Measurements from ENCODE around the gene ZMIZ1. TPM values are rescaled to one million over a fixed set of nuclear protein-coding genes. Genes with fewer than 3 reads are reported as not detected.
A peak's percentile ranks its signal among the peaks of the same experiment; 100 is the strongest.

Gene ZMIZ1
- total RNA-seq, 1 experiment from 2014 or later = 22.8 TPM

GRCh38 chr10:79065091-79065551, 3.6 kb upstream of the ZMIZ1 start:
- no peak for DNase-seq (ENCODE audit: low read depth)

GRCh38 chr10:79065853-79066252, 2.9 kb upstream of the ZMIZ1 start:
- DNase-seq (ENCODE audit: low read depth) = no peak

GRCh38 chr10:79066411-79067240, 2.1 kb upstream of the ZMIZ1 start:
- DNase-seq (ENCODE audit: low read depth) = peak; percentile 62

- DNase-seq (ENCODE audit: low read depth) = peak; percentile 82
Measured at GRCh38 chr10:79067241-79068202, 1.2 kb upstream of the ZMIZ1 start.

GRCh38 chr10:79068203-79068561, 584 bp upstream of the ZMIZ1 start:
- no peak for DNase-seq (ENCODE audit: low read depth)

GRCh38 chr10:79069325-79070080, 737 bp downstream of the ZMIZ1 start:
- no peak for DNase-seq (ENCODE audit: low read depth)

DNA sequence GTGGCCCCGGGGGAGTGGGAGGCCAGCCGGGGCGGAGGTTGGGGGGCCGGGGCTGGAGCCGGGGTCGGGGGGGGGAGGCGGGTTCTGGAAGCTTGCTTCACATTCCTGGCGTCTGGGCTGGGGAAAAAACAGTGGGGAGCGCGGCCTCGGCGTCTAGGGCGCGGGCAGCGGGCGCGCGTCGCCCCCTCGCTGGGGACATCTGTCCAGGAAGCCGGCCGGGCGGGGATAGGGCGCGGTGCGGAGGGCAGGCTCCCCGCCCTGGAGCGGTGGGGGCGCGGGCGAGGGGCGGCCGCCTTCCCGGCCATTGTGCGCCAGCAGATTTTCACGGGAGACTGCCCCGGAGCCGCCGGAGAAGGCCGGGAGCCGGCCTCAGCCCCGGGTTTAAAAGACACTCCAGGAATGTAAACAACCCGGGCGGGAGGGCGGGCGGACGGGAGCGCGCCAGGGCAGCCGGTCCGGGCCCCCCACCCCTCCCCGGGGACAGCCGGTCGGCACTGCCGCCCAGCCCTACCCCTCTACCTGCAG, 1.4 kb downstream of the ZMIZ1 start:
- no peak for DNase-seq (ENCODE audit: low read depth)

DNA sequence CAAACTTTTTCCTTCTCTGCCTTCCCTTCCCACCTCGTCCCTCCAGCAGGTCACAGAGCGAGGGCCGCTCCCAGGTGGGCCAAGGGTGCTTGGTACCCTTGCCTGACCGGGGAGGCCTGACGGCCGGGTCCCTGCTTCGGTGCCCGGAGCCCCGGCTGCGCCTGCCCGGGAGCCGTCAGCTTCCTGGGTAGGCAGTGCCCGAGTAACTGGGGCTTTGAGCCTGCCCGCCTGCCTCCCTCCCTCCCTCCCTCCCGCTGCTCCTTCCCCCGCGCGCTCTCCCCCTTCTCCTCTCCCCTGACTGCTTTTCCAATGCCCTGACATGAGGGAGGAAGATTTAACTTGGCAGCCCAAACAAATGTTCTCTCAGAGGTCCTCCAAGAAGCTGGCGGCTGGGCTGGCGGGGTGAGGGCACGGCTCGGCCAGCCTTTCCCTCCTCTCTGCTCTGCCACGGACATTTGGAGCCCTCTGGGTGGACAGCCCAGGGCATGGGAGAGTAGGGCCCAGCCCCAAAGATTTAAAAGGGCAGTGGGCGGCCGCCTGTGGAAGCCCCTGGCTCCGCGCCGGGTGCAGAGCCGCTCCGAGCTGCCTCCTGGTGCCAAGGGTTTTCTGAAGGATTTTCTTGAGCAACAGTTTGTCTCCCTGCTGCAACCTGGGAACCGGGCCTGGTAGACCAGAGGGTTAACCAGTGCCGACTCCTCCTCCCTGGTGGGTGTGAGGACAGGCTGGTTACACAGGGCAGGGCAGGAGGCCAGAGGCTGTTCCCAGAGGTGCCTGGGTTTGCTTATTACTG, 2.0 kb downstream of the ZMIZ1 start:
- peak; percentile 61 for DNase-seq (ENCODE audit: low read depth)

GRCh38 chr10:79071396-79071923, 2.7 kb downstream of the ZMIZ1 start:
- DNase-seq (ENCODE audit: low read depth) = no peak

DNA sequence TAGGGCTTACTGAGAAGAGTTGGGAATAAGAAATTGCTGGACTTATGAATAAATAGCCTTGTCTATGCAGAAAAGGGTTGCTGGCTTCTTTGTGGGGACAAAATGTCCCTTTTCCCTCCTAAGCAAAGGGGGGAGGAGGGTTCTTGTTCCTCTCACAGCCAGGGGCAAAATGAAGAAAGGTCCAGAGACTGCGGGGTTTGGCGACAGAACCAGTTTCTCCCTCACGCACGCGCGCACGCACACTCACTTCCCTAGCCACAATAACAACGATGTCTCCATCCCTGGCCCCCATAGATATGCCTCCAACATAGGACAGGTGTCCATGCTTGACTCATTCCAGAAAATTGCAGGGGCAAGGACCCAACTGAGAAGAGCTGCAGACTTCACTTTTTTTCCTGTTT, 3.3 kb downstream of the ZMIZ1 start:
- DNase-seq (ENCODE audit: low read depth) = no peak

GRCh38 chr10:79072994-79073645, 4.4 kb downstream of the ZMIZ1 start:
- no peak for DNase-seq (ENCODE audit: low read depth)

DNA sequence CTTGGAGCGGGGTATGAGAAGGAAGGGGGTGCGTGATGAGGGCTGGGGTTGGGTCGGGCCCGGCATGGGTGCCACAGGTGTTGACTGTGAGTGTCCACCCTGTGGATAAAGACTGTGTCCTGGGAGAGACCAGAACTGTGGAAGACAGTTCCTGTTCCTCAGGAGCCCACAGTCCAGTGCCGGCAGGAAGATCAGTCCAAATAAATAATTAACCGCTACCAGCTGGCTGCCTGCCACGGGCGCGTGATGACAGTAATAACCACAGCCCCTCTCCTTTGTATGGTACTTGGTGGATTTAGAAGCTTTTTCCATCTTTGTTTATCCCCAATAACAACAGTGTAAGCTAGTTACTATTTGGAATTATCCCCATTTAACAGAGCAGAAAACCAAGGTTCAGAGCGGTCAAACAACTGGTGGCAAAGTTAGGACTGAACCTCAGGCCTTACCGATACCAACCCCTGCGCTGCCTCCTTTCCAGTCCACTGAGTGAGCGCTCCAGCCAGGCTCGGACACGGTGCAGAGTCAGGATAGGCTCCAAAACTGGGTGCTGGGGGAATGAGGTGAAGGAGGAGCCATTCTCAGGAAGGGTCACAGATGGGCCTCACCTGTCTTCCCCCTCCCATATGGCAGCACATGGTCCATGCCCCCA, 5.1 kb downstream of the ZMIZ1 start:
- DNase-seq (ENCODE audit: low read depth) = no peak

DNA sequence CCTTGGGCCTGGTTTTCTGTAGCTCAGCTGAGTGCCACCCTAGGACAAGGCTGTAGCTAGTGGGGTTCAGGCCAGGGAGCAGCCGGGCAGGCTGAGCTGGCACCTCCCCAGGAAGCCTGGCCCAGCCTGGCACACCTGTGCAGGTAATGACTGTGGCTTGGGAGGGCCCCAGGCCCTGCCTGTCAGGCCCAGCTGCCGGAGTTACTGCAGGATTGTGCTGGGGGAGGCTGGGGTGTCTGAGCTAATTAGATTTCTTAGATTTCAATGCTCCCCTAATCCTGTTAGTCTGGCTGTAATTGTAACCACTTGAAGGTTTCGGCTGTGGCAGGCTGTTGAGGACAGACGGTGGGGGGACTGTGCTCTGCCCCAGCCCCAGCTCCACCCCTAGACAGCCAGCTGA, 6.0 kb downstream of the ZMIZ1 start:
- DNase-seq (ENCODE audit: low read depth) = no peak

- DNase-seq (ENCODE audit: low read depth) = no peak
Measured at GRCh38 chr10:79075418-79075817, 6.7 kb downstream of the ZMIZ1 start.

DNA sequence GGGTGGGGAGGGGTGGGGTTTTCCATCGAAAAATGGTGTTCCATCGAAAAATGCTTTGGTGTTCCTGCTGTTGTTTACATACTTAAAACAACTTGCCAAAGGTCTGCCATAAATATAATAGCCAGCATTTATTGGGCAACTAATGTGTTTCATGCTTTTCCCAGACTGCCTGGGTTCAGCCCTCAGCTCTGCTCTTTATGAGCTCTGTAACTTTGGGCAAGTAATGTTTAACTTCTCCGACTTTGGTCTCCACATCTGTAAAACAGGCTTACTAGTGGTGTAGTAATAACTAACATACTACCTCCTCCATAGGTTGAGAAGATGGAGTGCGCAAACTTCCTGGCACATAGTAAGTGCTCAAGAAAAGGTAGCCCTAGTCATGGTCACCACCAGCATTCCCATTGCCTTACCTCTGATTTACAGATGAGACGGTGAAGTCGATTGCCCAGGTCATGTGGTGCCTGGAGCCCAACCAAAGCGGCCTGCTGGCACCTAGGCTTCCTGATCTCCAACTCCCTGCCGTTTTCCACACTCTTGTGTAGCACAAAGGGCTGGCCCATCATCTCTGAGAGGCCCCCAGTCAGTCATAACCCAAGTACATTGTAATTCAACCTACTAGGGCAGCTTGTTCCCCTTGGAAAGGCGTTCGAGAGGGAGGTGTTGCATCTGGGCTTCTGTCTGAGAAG, 8.9 kb downstream of the ZMIZ1 start:
- no peak for DNase-seq (ENCODE audit: low read depth)

DNA sequence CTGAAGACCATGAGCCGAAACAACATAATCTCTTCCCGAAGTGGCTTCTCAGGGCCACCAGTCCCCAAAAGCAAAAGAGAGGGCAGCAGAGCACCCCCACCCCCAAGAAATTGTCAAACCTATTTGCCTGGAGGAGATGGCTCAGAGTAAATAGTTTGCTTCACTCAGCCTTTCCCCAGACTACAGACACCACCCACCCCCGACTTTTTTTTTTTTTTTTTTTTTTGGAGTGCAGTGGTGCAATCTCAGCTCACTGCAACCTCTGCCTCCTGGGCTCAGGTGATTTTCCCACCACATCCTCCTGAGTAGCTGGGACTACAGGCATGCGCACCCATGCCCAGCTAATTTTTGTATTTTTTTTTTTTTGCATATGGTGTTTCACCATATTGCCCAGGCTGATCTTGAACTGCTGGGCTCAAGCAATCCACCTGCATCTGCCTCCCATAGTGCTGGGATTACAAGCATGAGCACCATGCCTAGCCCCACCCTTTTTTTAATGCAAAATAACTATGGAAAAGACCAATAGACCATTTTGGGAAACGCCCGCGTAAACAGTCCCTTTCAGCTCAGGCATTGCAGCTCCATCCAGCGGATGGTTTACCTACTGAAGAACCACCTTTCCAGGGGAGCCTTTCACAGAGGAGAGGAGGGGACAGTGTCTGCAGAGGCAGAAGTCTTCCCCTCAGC, 9.7 kb downstream of the ZMIZ1 start:
- no peak for DNase-seq (ENCODE audit: low read depth)

DNA sequence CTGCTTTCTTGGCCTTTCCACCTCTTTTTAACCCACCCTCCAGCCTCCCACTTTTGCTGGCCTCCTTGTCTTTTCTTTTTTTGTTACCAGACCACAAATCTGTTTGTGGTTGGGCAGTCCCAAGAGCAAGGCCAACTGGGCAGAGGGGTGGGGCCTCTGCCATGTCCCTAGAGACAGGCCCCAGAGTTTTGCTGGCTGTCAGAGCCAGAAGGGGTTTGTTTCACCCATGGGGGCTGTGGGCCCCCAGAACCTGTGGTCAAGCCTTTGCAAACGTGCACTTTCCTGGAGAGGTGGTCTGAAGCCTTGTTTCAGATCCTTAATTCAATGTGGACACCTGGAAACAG, 10.3 kb downstream of the ZMIZ1 start:
- no peak for DNase-seq (ENCODE audit: low read depth)
